GM13977 (cell line): ENCODE measurements around the gene NEU1.
A peak's percentile ranks its signal among the peaks of the same experiment; 100 is the strongest.
"Not testable (repeated sequence)": the region's sequence is repeated elsewhere in the genome, so short reads cannot be mapped to it uniquely, and the experiment has no call there.

ENCODE experiments used
- DNase-seq: peaks from one replicate; pipeline ENCODE4 v3.0.0; 2012; ENCODE audit warnings: low spot score
- CTCF ChIP-seq: IDR thresholded peaks from 2 replicates; pipeline ENCODE4 v1.5.1; 2012; ENCODE audit warnings: mild to moderate bottlenecking, control low read depth; ENCODE audit not compliant: insufficient read depth; ENCODE audit errors: extremely low read depth, missing control alignments
- in situ Hi-C: fragments of 300-500 bp; cut with MboI; formaldehyde crosslinking; loops from one replicate; pipeline ENCODE4 v1.12.0; 2022; ENCODE audit warnings: low sequenced_read_pairs, low pct_unique_long_range_greater_than_20kb, mixed read lengths, inconsistent platforms; ENCODE audit not compliant: unreplicated experiment

NEU1 gene

GRCh38 chr6:31862344-31863235 is at the start of gene NEU1:
Gene NEU1, minus strand, starts transcription at chr6:31862821. Its CDS starts 45 bp downstream, at chr6:31862776.
- DNase-seq, result peak; percentile 99
- in situ Hi-C loops, result no loop called here

GRCh38 chr6:31911826-31912585 is 49.4 kb upstream of the NEU1 start:
- DNase-seq, result no peak
- in situ Hi-C loops, result no loop called here
- no peak for TF ChIP-seq CTCF

More at GRCh38 chr6:31862344-31863235, at the start of gene NEU1:
- TF ChIP-seq CTCF, result no peak

- in situ Hi-C loops, result not testable (repeated sequence)
Observed at GRCh38 chr6:31909298-31909697, 46.7 kb upstream of the NEU1 start.

GRCh38 chr6:31908791-31909190 is 46.2 kb upstream of the NEU1 start:
- peak; percentile 81 for DNase-seq
- in situ Hi-C loops, result no loop called here
- no peak for TF ChIP-seq CTCF

More at GRCh38 chr6:31909298-31909697, 46.7 kb upstream of the NEU1 start:
- DNase-seq, result not testable (repeated sequence)

GRCh38 chr6:31908255-31908654 is 45.6 kb upstream of the NEU1 start:
- in situ Hi-C loops, result not testable (repeated sequence)

GRCh38 chr6:31907158-31907813 is 44.7 kb upstream of the NEU1 start:
- DNase-seq, result no peak
- TF ChIP-seq CTCF, result no peak
- in situ Hi-C loops, result no loop called here

More at GRCh38 chr6:31908255-31908654, 45.6 kb upstream of the NEU1 start:
- DNase-seq, result not testable (repeated sequence)

GRCh38 chr6:31906727-31907126 is 44.1 kb upstream of the NEU1 start:
- in situ Hi-C loops, result not testable (repeated sequence)

GRCh38 chr6:31906122-31906521 is 43.5 kb upstream of the NEU1 start:
- DNase-seq, result no peak
- in situ Hi-C loops, result no loop called here
- TF ChIP-seq CTCF, result no peak

More at GRCh38 chr6:31906727-31907126, 44.1 kb upstream of the NEU1 start:
- not testable (repeated sequence) for DNase-seq
